Stimulated activated CD4-positive, alpha-beta T cell treated with anti-CD3 and anti-CD28 coated beads, Interleukin-4, amount 100 ng/mL, for 24 hours (primary cell): Measurements from ENCODE around the gene LXN.

Experiments used
- DNase-seq: peaks from one replicate; pipeline ENCODE4 v3.0.0-alpha.2; 2020

LXN gene

GRCh38 chr3:158668506-158668905, 3.9 kb downstream of the LXN start:
- no peak for DNase-seq

- no peak for DNase-seq
Measured at GRCh38 chr3:158666416-158666815, 6.0 kb downstream of the LXN start.

GRCh38 chr3:158663832-158664231, 8.6 kb downstream of the LXN start:
- no peak for DNase-seq

- no peak for DNase-seq
Measured at GRCh38 chr3:158663246-158663645, 9.2 kb downstream of the LXN start.

GRCh38 chr3:158660711-158661110, 11.7 kb downstream of the LXN start:
- DNase-seq, result no peak

GRCh38 chr3:158659454-158660237, 12.8 kb downstream of the LXN start:
- peak; percentile 54 for DNase-seq

- no peak for DNase-seq
Measured at GRCh38 chr3:158658889-158659288, 13.6 kb downstream of the LXN start.

GRCh38 chr3:158652463-158652862, 20.0 kb downstream of the LXN start:
- no peak for DNase-seq

GRCh38 chr3:158651192-158651591, 21.3 kb downstream of the LXN start:
- DNase-seq, result no peak

GRCh38 chr3:158649791-158650190, 22.7 kb downstream of the LXN start:
- no peak for DNase-seq

GRCh38 chr3:158644345-158644908, 28.0 kb downstream of the LXN start, which contains the start of gene GFM1:
Gene GFM1 (plus strand): TSS chr3:158644527. CDS start chr3:158644635, 108 bp downstream.
- DNase-seq, result peak; percentile 93

GRCh38 chr3:158642474-158643210, 29.8 kb downstream of the LXN start:
- no peak for DNase-seq

- DNase-seq, result no peak
Measured at GRCh38 chr3:158642005-158642404, 30.4 kb downstream of the LXN start.

GRCh38 chr3:158640646-158641045, 31.8 kb downstream of the LXN start:
- DNase-seq, result no peak

GRCh38 chr3:158631981-158632380, 40.5 kb downstream of the LXN start:
- no peak for DNase-seq

GRCh38 chr3:158625881-158626280, 46.6 kb downstream of the LXN start:
- no peak for DNase-seq

- no peak for DNase-seq
Measured at GRCh38 chr3:158617982-158618875, 54.2 kb downstream of the LXN start.
